GF-D8 (cell line): Measurements from ENCODE around the gene ATE1.
"Not testable (repeated sequence)": the region's sequence is repeated elsewhere in the genome, so short reads cannot be mapped to it uniquely, and the experiment has no call there.

ENCODE experiments used
- DNase-seq: peaks from one replicate; lab custom pipeline; 2025; lab: John Stamatoyannopoulos, UW

Gene ATE1

GRCh38 chr10:121927841-121928527 is at the start of gene ATE1:
Gene ATE1 (minus strand): TSS chr10:121928031. CDS start chr10:121927949, 82 bp downstream.
- peak; percentile 77 for DNase-seq

DNA sequence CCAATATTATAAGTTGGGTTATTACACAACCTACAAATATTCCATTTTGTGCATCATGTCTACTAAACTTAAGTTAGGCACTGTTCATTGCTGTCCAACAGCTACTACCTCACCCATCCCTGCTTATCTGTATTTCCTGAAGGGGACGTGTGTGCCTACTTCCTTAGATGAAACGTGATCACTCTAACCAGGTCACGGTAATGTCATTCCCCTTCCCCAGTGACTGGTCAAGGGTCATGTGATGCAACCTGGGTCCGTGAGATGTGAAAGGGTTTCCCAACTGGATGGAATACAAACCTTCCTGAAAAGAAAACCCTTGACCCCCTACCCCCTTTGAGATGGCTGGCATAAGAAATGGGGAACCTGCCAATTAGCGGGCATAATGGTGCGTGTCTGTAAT is 48.8 kb upstream of the ATE1 start:
- DNase-seq, result no peak

GRCh38 chr10:121975295-121976086 is 47.7 kb upstream of the ATE1 start:
- DNase-seq, result no peak

DNA sequence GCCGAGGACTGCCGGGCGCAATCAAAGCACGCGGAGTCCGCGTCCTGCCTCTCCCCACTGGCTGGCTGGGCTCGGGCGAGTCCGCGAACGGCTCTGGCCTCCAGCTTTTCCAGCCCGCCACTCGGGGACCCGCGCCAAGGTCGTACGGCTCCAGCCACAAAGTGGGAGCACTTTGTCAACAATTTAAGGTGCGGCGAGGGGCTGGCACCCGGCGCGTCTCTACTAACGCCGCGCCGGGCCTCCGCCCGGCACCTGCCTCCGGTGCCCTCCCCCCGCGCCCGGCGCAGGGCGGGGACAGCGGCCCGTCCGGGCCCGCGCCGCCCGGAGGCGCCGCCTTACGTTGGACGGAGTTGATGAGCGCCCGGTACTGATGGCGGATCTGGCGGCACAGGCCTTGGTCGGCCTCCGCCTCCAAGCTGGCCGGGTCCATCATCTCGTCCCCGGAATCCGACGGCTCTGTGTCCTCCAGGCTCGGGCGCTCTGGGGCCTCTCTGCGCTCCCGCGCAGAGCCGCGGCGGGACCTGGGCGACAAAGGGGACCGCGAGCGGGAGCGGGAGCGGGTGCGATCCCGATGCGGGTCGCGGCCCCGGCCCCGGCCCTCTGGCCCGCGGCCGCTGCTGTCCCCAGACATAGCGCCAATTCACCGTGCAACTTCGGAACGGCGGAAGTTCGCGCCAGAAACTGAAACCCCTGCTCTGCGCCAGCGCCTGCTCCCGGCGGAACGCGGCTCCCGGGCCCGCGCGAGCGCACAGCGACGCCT is 46.9 kb upstream of the ATE1 start, which contains the start of gene NSMCE4A:
TSS of gene NSMCE4A (minus strand) at position 683 of the 760 bp plus-strand sequence. CDS start at position 631, 52 bp downstream.
- peak; percentile 9 for DNase-seq

DNA sequence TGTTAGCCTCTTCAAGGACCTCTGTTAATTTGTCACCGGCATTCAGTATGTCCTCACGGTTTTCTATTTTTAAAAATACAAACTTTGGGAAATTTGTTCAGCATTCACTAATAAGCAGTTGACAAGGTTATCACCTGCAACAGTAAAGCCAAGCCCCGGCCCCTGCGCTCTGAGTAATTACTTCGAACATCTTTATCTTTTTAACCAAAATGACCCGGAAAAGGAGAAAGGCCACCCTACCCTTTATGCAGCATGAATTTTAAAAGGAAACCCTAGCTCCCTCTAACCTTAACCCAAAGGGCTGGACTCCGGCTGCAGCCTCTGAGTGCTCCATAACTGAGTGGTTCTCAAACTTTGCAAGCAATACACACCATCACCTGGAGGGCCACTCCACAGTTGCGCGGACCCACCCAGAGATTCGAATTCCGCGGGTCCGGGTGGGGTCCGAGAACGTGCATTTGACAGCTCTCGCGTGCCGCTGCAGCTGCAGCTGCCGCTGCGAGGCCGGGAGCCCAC is 46.2 kb upstream of the ATE1 start:
- DNase-seq, result no peak

- DNase-seq, result not testable (repeated sequence)
Measured at GRCh38 chr10:121969086-121969485, 41.3 kb upstream of the ATE1 start.

DNA sequence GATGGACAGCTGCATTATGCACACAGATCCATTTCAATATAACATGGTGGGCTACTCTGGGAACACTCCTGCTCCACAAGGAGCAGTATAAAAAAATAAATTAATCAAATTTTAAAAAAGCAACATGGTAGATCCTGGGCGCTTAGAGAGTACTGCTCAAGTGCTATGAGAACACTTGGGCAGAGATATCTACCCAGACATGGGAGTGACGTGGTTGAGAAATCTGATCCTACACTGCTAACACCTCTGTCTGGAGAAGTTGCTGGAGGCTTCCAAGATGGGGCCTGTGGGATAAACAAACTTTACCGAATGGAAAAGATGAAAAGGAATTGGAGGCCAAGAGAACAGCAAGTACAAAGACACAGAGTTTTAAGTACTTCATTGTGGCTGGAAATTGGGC is 38.2 kb upstream of the ATE1 start:
- no peak for DNase-seq

GRCh38 chr10:121961456-121961855 is 33.6 kb upstream of the ATE1 start:
- no peak for DNase-seq

- no peak for DNase-seq
Measured at GRCh38 chr10:121959671-121960070, 31.8 kb upstream of the ATE1 start.

DNA sequence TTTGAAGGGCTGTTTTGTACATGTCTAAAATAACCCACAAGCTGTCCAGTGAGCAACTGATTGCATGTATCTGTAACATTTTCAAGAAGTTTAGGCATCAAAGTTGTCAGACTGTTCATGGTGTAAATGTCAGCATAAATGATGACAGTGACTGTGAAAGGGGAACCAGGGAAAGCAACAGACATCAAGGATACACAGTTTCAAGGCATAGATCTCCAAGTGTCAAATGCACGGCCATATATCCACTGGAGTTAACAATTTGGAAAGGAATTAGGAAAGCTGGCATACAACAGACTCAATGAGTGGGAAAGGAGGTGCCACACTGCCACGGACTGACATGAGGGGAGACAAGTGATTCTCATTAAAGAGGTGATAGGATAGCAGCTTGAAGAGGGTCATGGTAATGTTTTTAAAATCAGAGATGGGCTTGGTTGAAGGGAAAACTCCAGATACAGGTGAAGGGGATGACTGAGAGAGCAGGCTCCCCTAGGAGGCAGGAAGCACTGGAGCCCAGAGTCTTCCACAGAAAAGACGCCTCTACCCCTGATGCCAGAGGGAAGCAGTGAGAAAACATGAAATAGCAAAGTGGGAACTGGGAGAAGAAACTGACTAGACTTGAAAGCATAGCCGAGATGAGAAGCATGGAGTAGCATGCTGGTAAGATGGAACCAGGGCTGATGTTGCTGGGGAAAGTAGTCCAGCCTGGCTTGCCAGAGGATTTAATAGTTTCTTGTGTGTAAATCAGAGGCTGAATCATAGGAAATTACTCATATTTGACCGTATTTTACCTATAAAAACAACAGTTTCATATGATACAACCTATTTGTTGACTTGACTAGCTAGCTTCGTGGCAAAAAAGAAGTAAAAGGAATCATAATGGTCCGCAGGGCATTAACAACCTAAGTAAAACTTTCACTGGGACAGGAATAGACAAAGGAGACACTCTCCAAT is 28.6 kb upstream of the ATE1 start:
- no peak for DNase-seq

DNA sequence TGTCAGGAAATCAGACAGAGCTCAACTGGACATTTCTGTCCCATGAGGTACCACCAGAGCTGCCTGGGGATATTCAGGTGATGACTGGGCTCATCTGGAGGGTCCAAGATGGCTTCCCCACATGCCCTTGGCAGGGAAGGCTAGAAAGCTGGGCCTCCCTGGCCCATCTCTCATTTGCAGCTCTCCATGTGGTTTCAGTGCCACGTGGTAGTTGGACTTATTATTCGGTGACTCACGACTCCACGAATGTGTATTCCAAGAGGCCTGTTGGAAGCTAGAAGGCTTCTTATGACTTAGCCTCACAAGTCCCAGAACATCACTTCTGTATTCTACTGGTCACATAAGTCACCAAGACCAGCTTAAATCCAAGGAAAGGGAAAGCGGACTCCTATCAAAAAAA is 24.4 kb upstream of the ATE1 start:
- DNase-seq, result no peak

- DNase-seq, result no peak
Measured at GRCh38 chr10:121949451-121949850, 21.6 kb upstream of the ATE1 start.

- no peak for DNase-seq
Measured at GRCh38 chr10:121949049-121949448, 21.2 kb upstream of the ATE1 start.

DNA sequence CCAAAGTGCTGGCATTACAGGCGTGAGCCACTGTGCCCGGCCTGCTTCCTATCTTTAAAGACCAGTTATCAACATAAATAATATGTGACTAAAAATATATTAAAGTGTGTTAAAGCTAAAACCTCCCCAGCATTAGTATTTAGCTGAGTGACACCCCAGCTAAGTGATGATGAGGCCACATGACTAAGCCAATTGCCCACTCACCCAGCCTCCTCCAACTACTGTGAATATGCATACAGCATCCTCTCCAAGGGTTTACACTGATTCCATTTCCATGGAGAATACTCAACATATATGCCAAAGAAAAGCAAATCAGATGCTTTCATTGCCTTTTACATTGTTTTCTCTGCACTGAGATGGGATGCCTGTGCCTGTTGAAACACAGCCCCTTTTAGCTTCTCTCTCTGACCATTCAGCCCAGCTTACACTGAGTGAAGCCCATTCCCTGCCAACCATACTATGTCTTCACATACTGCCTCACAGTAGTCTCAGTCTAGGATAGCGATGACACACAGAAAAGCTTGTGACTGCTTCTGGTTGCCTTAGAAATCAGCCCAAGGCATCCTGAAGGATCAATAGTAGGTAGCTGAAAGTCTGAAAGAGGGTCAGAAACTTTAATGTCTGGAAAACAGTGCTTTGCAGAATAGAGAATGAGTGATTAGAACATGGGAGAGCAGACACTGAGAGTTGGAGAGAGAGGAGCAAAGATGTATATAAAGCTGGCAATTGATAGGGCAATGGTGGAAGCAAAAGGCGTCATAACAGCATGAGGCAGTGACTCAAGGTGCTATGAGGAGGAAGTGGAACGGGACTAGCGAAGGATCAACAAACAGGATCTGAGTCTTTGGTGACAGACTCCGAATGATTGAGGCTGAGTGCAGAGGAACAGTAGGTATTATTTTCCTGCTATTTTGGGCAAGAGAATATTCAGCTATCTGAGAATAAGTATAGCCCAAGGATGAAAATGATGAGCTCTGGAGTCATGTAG is 19.8 kb upstream of the ATE1 start:
- DNase-seq, result no peak

DNA sequence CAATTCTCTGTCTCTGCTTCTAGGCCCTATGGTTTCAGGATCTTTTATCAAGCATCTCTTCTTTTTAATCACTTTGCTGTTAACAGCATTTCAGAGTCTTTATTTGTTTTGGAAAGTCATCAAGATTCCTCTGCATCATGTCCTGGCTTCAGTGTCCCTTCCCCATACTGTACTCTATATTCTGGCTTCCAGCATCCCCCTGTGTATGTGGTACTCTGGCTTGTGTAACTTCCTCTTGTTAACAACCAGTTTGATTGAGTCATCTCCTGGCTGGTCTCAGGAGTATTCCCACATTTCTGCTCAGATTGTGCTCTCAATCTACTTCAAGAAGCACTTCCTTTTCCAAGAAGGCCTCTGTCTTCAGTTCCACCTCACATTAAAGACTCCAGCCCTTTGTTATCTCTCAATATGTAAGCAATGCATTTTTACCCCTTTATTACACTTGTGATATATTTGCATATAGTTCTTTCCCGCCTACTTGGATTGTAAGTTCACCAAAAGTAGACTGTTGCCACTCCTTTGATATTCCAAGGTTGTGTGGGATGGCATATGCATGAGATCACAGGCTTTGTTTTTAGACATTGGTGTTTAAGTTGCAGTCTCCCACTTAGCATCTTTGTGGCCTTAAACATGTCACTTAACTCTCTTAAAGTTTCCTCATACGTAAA is 15.1 kb upstream of the ATE1 start:
- DNase-seq, result peak; percentile 83

- DNase-seq, result peak; percentile 52
Measured at GRCh38 chr10:121941532-121941931, 13.7 kb upstream of the ATE1 start.

- DNase-seq, result no peak
Measured at GRCh38 chr10:121936295-121936694, 8.5 kb upstream of the ATE1 start.

- DNase-seq, result peak; percentile 81
Measured at GRCh38 chr10:121935702-121936101, 7.9 kb upstream of the ATE1 start.
